Measurements from ENCODE around the gene TRIM66.

DNA sequence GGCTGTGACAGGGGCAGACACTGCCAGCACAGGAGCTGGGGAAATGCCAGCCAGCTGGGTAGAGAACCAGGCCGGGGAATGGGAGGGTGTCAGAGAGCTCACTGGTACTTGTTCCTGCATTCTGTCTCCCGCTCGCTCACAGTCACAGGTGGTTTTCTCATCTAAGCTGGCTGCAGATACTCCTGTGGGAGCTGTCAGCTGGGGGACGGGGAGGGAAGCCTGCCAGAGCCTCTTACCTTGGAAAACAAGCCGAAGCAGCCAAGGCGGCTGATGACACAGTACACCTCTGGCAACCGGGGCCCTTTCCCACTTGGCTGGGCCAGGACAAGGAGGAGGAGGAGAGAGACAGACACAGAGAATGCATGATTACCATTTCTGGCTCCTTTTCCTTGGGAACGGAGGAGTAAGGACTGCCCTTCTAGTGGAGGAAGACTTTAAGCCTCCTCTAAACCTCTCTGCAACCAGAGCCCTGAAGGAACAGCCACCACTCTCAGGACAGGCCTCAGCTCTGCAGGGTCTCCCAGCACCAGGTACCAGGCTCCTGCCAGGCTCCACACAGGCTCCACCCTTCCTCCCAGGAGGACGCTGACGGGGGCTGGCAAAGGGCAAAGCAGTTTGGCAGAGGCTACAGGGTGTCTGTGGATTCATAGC is 25.2 kb upstream of the TRIM66 start:
- TF ChIP-seq YY1 (IDR thresholded peaks at IDR 0.05; ENCODE audit: insufficient read depth, insufficient read length), result no peak
- no peak for TF ChIP-seq ZNF274 (IDR thresholded peaks at IDR 0.05; ENCODE audit: low read depth, low read length)
